Activated effector memory CD4-positive, alpha-beta T cell treated with Interleukin-2 at 50 U/mL for 16 hours (primary cell): ENCODE results near the gene NKX6-2.
"Not testable (repeated sequence)": the region's sequence is repeated elsewhere in the genome, so short reads cannot be mapped to it uniquely, and the experiment has no call there.

ENCODE experiments used
- DNase-seq: peaks from one replicate; pipeline ENCODE4 v3.0.0-alpha.2; 2020

NKX6-2 gene

GRCh38 chr10:132812520-132812919 is 26.6 kb upstream of the NKX6-2 start:
- no peak for DNase-seq

GRCh38 chr10:132811891-132812481 is 26.0 kb upstream of the NKX6-2 start:
- no peak for DNase-seq

- no peak for DNase-seq
Measured at GRCh38 chr10:132810807-132811700, 25.1 kb upstream of the NKX6-2 start.

GRCh38 chr10:132810141-132810806 is 24.3 kb upstream of the NKX6-2 start:
- no peak for DNase-seq

- no peak for DNase-seq
Measured at GRCh38 chr10:132809232-132810140, 23.5 kb upstream of the NKX6-2 start.

GRCh38 chr10:132808383-132809231 is 22.7 kb upstream of the NKX6-2 start:
- DNase-seq, result no peak

- DNase-seq, result no peak
Measured at GRCh38 chr10:132807621-132808049, 21.7 kb upstream of the NKX6-2 start.

GRCh38 chr10:132806561-132807003 is 20.6 kb upstream of the NKX6-2 start:
- no peak for DNase-seq

- no peak for DNase-seq
Measured at GRCh38 chr10:132806110-132806509, 20.2 kb upstream of the NKX6-2 start.

GRCh38 chr10:132805599-132805998 is 19.7 kb upstream of the NKX6-2 start:
- DNase-seq, result no peak

- no peak for DNase-seq
Measured at GRCh38 chr10:132804785-132805426, 19.0 kb upstream of the NKX6-2 start.

GRCh38 chr10:132804287-132804686 is 18.3 kb upstream of the NKX6-2 start:
- no peak for DNase-seq

- DNase-seq, result no peak
Measured at GRCh38 chr10:132803416-132804210, 17.7 kb upstream of the NKX6-2 start.

- no peak for DNase-seq
Measured at GRCh38 chr10:132802694-132803320, 16.9 kb upstream of the NKX6-2 start.

- no peak for DNase-seq
Measured at GRCh38 chr10:132802048-132802447, 16.1 kb upstream of the NKX6-2 start.

- DNase-seq, result no peak
Measured at GRCh38 chr10:132799865-132800264, 13.9 kb upstream of the NKX6-2 start.

- DNase-seq, result no peak
Measured at GRCh38 chr10:132798876-132799275, 12.9 kb upstream of the NKX6-2 start.

GRCh38 chr10:132798403-132798802 is 12.5 kb upstream of the NKX6-2 start:
- DNase-seq, result no peak

- DNase-seq, result not testable (repeated sequence)
Measured at GRCh38 chr10:132797986-132798385, 12.0 kb upstream of the NKX6-2 start.

- DNase-seq, result no peak
Measured at GRCh38 chr10:132796846-132797245, 10.9 kb upstream of the NKX6-2 start.
